Daoy (cell line): ENCODE data around the gene ARPC5. TPM values are rescaled to one million over a fixed set of nuclear protein-coding genes. Genes with fewer than 3 reads are reported as not detected.
A peak's percentile ranks its signal among the peaks of the same experiment; 100 is the strongest.
"Not testable (repeated sequence)": the region's sequence is repeated elsewhere in the genome, so short reads cannot be mapped to it uniquely, and the experiment has no call there.

Experiments
- DNase-seq: peaks from one replicate; pipeline ENCODE4 v3.0.0-alpha.2; 2015; ENCODE audit warnings: low read depth
- total RNA-seq: library from RNA; depleted of rRNA; stranded (reverse); fragments of >200 nt; shearing (Covaris generic); gene quantifications from 2 replicates; pipeline ENCODE4 v1.2.3, GENCODE V29; 2014; rRNA removed

ARPC5 gene
- total RNA-seq: 210 and 248 TPM in 2 replicates

- DNase-seq: peak; percentile 99
Measured at GRCh38 chr1:183635606-183636333, at the start of gene ARPC5. Gene ARPC5, minus strand, starts transcription at chr1:183635783. Its CDS starts 124 bp downstream, at chr1:183635659.

DNA sequence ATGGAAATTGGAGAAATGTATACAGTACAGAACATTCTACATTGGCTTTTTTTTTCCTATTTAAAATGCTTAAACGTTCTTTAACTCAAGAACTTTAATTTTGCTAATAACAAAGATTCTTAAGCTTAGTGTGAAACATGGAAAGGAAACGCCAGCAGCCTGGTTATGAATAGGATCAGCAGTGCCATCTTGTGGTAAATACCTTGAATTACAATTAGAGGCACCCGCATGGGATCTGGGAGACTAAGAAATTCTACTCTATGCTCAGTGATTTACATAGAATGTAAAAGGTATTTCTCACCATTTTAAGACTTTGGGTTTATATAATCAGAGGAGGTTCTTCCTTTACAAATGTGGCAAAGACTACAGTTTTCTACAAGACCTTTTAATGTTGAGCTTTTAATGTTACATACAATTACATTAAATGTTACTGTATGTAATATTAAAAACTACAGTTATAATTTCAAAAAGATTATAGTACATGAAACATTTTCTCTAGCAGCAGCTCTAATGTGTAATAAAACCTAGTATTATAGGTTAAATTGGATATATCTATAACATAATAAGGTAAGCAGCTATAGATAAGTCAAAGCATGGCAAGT lies 49.6 kb upstream of the ARPC5 start:
- peak; percentile 40 for DNase-seq

GRCh38 chr1:183679363-183679762 lies 43.8 kb upstream of the ARPC5 start:
- not testable (repeated sequence) for DNase-seq

- DNase-seq: no peak
Measured at GRCh38 chr1:183678819-183679218, 43.2 kb upstream of the ARPC5 start.

GRCh38 chr1:183676586-183677189 lies 41.1 kb upstream of the ARPC5 start:
- DNase-seq: peak; percentile 10

DNA sequence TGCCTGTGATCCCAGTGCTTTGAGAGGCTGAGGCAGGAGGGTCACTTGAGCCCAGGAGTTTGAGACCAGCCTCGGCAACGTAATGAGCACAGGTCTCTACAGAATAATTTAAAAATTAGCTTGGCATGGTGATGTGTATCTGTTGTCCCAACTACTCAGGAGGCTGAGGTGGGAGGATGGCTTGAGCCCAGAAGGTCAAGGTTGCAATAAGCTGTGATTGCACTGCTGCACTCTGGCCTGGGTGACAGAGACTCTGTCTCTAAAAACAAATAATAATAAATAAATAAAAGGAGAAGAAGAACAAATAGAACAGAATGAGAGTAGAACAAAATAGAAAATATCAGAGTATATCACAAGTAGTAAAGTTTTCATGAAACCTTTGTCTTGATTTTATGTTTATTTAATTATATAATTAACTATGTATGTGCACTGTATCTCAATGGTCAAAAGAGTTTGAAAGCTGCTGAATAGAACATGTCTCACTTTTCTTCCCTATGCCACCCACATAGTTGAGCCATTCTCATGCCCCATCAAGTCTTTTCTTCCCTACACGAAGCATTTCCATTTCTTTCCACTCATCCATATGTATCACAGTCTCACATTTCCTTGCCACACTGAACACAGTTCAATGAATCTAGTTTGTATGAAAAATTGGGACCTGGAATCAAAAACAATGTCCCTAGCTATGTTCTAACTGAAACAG lies 40.5 kb upstream of the ARPC5 start:
- DNase-seq: no peak

DNA sequence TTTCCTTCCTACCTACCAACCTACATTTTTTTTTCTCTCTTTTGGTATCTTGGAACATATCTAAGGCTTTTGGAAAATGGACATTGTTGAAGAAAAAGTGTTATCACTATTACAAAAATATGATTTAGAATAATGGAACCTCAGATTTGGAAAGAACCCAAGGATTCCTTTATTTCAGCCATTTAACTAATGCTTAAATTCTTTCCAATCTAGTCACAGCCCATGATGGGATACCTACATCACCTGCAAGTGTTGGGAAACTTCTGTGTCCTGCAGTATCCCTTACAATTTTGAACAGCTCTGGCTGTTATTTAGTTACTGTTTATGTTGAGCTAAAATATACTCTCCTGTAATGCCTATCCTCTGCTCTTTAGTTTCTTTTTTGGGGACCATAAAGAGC lies 39.8 kb upstream of the ARPC5 start:
- DNase-seq: no peak

DNA sequence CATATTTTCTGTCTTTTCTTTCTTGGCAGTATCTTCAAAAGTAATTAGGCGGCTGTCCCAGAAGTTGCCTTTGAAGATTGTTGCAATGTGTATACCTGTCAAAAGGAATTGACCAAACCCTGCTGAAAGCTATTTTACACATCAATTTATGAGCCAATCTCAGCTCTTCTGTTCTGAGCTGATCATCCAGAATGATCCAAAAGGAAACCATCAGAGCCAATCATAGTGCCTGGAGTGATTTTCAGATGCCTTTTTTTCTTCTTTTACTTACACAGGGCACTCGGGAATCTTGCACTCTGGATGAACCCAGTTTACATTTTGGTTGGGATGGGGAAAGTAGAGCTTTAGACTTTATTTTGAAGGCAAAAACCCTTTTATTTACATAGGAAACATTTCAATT lies 39.3 kb upstream of the ARPC5 start:
- DNase-seq: no peak

DNA sequence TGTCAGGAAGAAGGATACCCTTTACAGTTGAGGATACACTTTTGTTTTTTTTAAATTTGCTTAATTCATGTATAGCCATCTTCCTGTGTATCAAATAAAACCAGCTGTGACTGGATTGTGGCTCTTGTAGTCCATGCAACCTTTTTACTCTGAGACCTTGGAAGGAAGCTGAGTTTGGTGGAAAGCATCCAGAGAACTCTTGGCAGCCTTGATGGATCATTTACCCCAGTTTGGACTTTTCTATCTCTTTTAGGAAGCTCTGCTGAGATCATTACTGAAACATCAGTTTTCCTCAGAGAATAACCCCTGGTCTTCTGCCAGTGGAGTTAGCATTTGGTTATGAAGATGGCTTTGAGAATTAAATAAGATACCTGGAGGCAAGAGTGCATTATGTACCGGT lies 38.8 kb upstream of the ARPC5 start:
- no peak for DNase-seq

GRCh38 chr1:183673605-183674323 lies 38.2 kb upstream of the ARPC5 start:
- DNase-seq: no peak

GRCh38 chr1:183670169-183670568 lies 34.6 kb upstream of the ARPC5 start:
- DNase-seq: no peak

DNA sequence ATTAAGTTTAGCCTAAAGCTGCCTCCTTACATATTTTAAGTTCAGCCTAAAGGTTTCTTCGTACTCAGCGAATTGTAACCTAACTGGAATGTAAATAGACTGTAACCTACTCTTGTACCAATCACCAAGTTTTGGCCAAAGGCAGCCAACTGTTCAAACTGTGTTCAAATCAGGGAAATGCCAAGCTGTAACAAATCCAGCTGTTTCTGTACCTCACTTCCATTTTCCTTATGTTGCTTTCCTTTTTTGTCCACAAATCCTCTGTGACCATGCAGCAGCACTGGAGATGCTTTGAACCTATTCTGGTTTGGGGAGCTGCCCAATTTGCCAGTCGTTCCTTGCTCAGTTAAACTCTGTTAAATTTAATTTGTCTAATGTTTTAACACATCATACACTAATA lies 20.8 kb upstream of the ARPC5 start:
- no peak for DNase-seq

DNA sequence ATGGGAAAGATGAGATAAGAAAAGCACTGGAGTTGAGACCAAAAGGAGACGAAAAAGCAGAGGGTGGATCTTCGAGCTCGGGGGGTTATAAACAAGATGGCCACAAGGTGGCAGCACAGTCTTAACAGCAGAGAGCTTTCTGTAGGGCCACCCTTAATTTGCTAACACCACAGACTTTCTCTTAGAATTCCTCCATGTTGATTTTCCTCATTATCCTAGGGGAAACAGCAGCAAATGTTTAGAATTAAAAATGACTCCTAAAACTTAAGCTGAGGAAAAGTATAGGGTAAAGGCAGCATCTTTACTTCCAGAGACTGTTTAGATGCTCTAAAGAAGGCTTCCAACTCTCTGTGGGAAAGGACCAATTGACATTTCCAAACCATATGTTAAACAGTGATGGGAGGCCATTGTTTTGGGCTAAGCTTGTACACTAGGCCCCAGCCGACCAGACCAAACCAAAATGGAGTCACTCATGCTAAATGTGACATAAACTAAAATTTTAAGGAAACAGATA lies 20.0 kb upstream of the ARPC5 start:
- peak; percentile 69 for DNase-seq

DNA sequence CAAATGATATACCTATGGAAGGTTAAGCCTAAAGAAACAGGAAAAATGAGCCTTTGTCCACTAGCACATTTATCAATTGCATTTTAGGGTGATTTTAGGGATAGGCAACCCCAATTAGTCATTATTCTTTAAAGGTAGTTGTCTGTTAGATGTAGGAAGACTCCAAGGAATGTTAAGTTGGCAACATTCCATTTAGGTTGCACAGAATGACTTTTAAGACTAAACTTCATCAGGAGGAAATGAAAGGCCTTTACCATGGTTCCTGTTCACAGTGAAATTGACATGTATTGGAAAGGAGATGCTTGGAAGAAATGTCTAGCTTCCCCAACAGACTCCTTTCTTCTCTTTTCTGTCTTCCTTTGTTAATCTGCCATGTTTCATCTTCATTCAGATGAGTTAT lies 19.1 kb upstream of the ARPC5 start:
- DNase-seq: no peak

DNA sequence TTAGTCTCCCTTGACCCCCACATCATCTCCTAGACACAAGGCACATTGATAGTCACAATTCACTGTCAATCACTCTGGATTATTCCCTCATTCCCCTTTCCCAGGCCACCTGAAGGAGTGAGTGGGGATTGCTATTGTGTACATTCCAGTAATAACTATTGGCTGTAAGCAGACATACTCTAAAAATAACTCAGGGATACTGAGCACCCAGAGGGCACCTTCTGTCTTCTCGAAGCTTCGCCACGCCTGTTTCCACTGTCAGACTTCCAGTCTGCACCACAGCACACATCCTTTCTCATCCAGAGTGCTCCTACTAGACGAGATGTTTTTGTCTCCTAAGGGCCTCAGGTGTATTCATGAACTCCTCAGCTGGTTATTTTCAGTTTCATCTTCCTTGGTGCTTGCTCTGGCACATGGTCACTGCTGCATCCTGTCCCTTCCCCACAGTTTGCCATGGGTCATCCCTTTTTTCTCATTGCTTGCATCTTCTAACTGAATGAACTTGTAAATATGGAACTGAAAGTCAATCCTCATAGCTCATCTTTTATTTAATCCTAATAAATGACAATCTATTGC lies 18.4 kb upstream of the ARPC5 start:
- no peak for DNase-seq

DNA sequence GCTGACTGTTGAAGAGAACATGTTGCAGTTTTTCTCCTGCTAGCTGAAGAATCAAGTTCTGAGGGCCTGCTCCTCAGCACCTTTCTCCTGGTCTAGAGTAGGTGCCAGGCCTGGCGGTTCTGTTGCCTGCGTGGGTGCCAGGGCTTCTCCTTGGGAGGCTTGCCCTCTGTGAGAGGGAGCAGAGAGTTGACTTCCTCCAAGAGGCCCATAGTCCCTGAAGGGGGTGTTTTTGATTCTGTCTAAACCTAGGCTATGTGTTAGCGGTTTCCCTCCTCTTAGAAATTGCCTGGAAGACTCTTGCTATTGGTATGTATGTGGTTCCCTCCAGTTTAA lies 17.8 kb upstream of the ARPC5 start:
- DNase-seq: no peak

- no peak for DNase-seq
Measured at GRCh38 chr1:183652547-183653461, 17.2 kb upstream of the ARPC5 start, which contains the start of gene APOBEC4. Gene APOBEC4, minus strand, starts transcription at chr1:183653316. Its CDS starts 4,535 bp downstream, at chr1:183648781.

GRCh38 chr1:183652107-183652506 lies 16.5 kb upstream of the ARPC5 start:
- DNase-seq: no peak

DNA sequence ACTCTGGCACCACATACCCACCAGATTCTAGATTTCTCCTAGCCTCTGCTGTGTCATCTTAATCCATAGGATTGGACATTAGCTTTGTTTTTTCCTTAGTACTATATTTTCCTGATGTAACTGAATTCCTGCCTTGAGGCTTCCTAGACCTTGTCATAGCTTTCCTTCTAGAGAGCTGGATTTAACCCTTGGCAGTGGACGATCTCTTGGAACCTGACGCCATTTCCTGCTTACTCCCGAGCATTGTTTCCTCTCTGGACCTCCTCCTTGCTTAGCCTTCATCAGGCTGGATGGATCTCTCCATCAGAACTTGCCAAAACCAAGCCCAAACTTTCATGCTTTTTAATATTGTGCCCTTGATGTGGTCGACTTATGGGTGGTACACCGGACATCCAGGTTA lies 16.0 kb upstream of the ARPC5 start:
- no peak for DNase-seq

DNA sequence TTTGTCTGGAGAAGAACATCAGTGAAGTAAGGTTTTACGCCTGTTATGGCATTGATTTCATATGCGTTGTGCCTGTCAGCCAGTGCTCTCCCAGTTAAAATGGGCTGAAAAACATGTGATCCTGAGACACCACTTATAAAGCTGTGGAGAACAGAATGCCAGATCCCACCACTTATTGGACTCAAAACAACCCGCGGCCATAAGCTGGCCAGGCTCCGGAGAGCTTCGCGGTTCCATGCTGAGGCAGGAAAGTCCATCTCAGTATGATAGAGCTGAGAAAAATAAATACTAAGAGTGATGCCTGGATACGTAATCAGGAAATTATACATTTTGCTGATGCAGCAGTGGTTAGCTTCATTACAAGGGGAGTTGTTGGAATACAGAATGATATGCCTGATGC lies 12.5 kb upstream of the ARPC5 start:
- DNase-seq: no peak
